ENCODE results near the gene INTS4.
"Not testable (repeated sequence)": the region's sequence is repeated elsewhere in the genome, so short reads cannot be mapped to it uniquely, and the experiment has no call there.

INTS4 gene

GRCh38 chr11:77994434-77995362 is at the start of gene INTS4:
Gene INTS4 (minus strand): TSS chr11:77994668. CDS start chr11:77994643, 25 bp downstream.
- Histone ChIP-seq H3K9ac (ENCODE audit: low read depth, low read length) (peak within 1 kb of the TSS; percentile 79), H3K4me1 (ENCODE audit: control insufficient read depth, insufficient read depth, low read length) (peaks cover 8% of the 10 kb centered on the region), H3K4me3 (ENCODE audit: low read depth, low read length) (peak within 1 kb of the TSS; percentile 99), H3K9me3 (ENCODE audit: control insufficient read depth, insufficient read depth, low read length) (no peaks in the 10 kb centered on the region), H3K27me3 (ENCODE audit: control insufficient read depth, insufficient read depth, low read length) (no peaks in the 10 kb centered on the region), H3K27ac (ENCODE audit: low read depth, low read length) (peak within 1 kb of the TSS; percentile 81), H3K36me3 (ENCODE audit: control insufficient read depth, insufficient read depth, low read length) (peaks cover 17% of the 10 kb centered on the region)

GRCh38 chr11:78041843-78042440 is 47.5 kb upstream of the INTS4 start:
- no peak overlapping the region for H3K9ac ChIP-seq (ENCODE audit: low read depth, low read length)
- H3K4me3 ChIP-seq (ENCODE audit: low read depth, low read length): no peak overlapping the region
- H3K27me3 ChIP-seq (ENCODE audit: control insufficient read depth, insufficient read depth, low read length): peaks cover 3% of the 10 kb centered on the region; the same call in 1 of the 2 replicates
- no peaks in the 10 kb centered on the region for H3K36me3 ChIP-seq (ENCODE audit: control insufficient read depth, insufficient read depth, low read length)
- H3K9me3 ChIP-seq (ENCODE audit: control insufficient read depth, insufficient read depth, low read length): no peaks in the 10 kb centered on the region
- H3K27ac ChIP-seq (ENCODE audit: low read depth, low read length): no peak overlapping the region
- H3K4me1 ChIP-seq (ENCODE audit: control insufficient read depth, insufficient read depth, low read length): peaks cover 10% of the 10 kb centered on the region; the same call in 1 of the 2 replicates

GRCh38 chr11:78041380-78041719 is 46.9 kb upstream of the INTS4 start:
- H3K4me1 ChIP-seq (ENCODE audit: control insufficient read depth, insufficient read depth, low read length): peaks cover 10% of the 10 kb centered on the region; the same call in 1 of the 2 replicates
- H3K27me3 ChIP-seq (ENCODE audit: control insufficient read depth, insufficient read depth, low read length); H3K9ac ChIP-seq (ENCODE audit: low read depth, low read length); H3K36me3 ChIP-seq (ENCODE audit: control insufficient read depth, insufficient read depth, low read length); H3K4me3 ChIP-seq (ENCODE audit: low read depth, low read length); H3K27ac ChIP-seq (ENCODE audit: low read depth, low read length); H3K9me3 ChIP-seq (ENCODE audit: control insufficient read depth, insufficient read depth, low read length): not testable (repeated sequence)

- Histone ChIP-seq H3K4me1 (ENCODE audit: control insufficient read depth, insufficient read depth, low read length) (peaks cover 8% of the 10 kb centered on the region; the same call in 1 of the 2 replicates), H3K9me3 (ENCODE audit: control insufficient read depth, insufficient read depth, low read length) (no peaks in the 10 kb centered on the region), H3K27ac (ENCODE audit: low read depth, low read length) (no peak overlapping the region), H3K27me3 (ENCODE audit: control insufficient read depth, insufficient read depth, low read length) (peaks cover 3% of the 10 kb centered on the region; the same call in 1 of the 2 replicates), H3K4me3 (ENCODE audit: low read depth, low read length) (no peak overlapping the region), H3K9ac (ENCODE audit: low read depth, low read length) (no peak overlapping the region), H3K36me3 (ENCODE audit: control insufficient read depth, insufficient read depth, low read length) (no peaks in the 10 kb centered on the region)
Measured at GRCh38 chr11:78040691-78041379, 46.4 kb upstream of the INTS4 start.

GRCh38 chr11:78039919-78040671 is 45.6 kb upstream of the INTS4 start:
- peaks cover 7% of the 10 kb centered on the region; the same call in 1 of the 2 replicates for H3K4me1 ChIP-seq (ENCODE audit: control insufficient read depth, insufficient read depth, low read length)
- H3K36me3 ChIP-seq (ENCODE audit: control insufficient read depth, insufficient read depth, low read length): no peaks in the 10 kb centered on the region
- H3K9me3 ChIP-seq (ENCODE audit: control insufficient read depth, insufficient read depth, low read length): no peaks in the 10 kb centered on the region
- no peak overlapping the region for H3K4me3 ChIP-seq (ENCODE audit: low read depth, low read length)
- no peak overlapping the region for H3K27ac ChIP-seq (ENCODE audit: low read depth, low read length)
- H3K9ac ChIP-seq (ENCODE audit: low read depth, low read length): no peak overlapping the region
- no peaks in the 10 kb centered on the region for H3K27me3 ChIP-seq (ENCODE audit: control insufficient read depth, insufficient read depth, low read length)

- Histone ChIP-seq H3K9ac (ENCODE audit: low read depth, low read length) (no peak overlapping the region), H3K4me3 (ENCODE audit: low read depth, low read length) (no peak overlapping the region), H3K9me3 (ENCODE audit: control insufficient read depth, insufficient read depth, low read length) (no peaks in the 10 kb centered on the region), H3K36me3 (ENCODE audit: control insufficient read depth, insufficient read depth, low read length) (no peaks in the 10 kb centered on the region), H3K4me1 (ENCODE audit: control insufficient read depth, insufficient read depth, low read length) (peaks cover 7% of the 10 kb centered on the region; the same call in 1 of the 2 replicates), H3K27ac (ENCODE audit: low read depth, low read length) (no peak overlapping the region), H3K27me3 (ENCODE audit: control insufficient read depth, insufficient read depth, low read length) (no peaks in the 10 kb centered on the region)
Measured at GRCh38 chr11:78039391-78039918, 45.0 kb upstream of the INTS4 start.

GRCh38 chr11:78038697-78039313 is 44.3 kb upstream of the INTS4 start:
- Histone ChIP-seq H3K4me1 (ENCODE audit: control insufficient read depth, insufficient read depth, low read length) (peaks cover 7% of the 10 kb centered on the region; the same call in 1 of the 2 replicates), H3K4me3 (ENCODE audit: low read depth, low read length) (no peak overlapping the region), H3K36me3 (ENCODE audit: control insufficient read depth, insufficient read depth, low read length) (no peaks in the 10 kb centered on the region), H3K27me3 (ENCODE audit: control insufficient read depth, insufficient read depth, low read length) (no peaks in the 10 kb centered on the region), H3K27ac (ENCODE audit: low read depth, low read length) (no peak overlapping the region), H3K9ac (ENCODE audit: low read depth, low read length) (no peak overlapping the region), H3K9me3 (ENCODE audit: control insufficient read depth, insufficient read depth, low read length) (no peaks in the 10 kb centered on the region)

- Histone ChIP-seq H3K4me3 (ENCODE audit: low read depth, low read length) (no peak overlapping the region), H3K9ac (ENCODE audit: low read depth, low read length) (no peak overlapping the region), H3K4me1 (ENCODE audit: control insufficient read depth, insufficient read depth, low read length) (peaks cover 7% of the 10 kb centered on the region; the same call in 1 of the 2 replicates), H3K27me3 (ENCODE audit: control insufficient read depth, insufficient read depth, low read length) (no peaks in the 10 kb centered on the region), H3K27ac (ENCODE audit: low read depth, low read length) (no peak overlapping the region), H3K36me3 (ENCODE audit: control insufficient read depth, insufficient read depth, low read length) (no peaks in the 10 kb centered on the region), H3K9me3 (ENCODE audit: control insufficient read depth, insufficient read depth, low read length) (no peaks in the 10 kb centered on the region)
Measured at GRCh38 chr11:78037825-78038620, 43.6 kb upstream of the INTS4 start.

GRCh38 chr11:78037056-78037455 is 42.6 kb upstream of the INTS4 start:
- H3K4me3 ChIP-seq (ENCODE audit: low read depth, low read length): no peak overlapping the region
- H3K9ac ChIP-seq (ENCODE audit: low read depth, low read length): no peak overlapping the region
- peaks cover 7% of the 10 kb centered on the region; the same call in 1 of the 2 replicates for H3K4me1 ChIP-seq (ENCODE audit: control insufficient read depth, insufficient read depth, low read length)
- H3K36me3 ChIP-seq (ENCODE audit: control insufficient read depth, insufficient read depth, low read length): no peaks in the 10 kb centered on the region
- no peak overlapping the region for H3K27ac ChIP-seq (ENCODE audit: low read depth, low read length)
- H3K27me3 ChIP-seq (ENCODE audit: control insufficient read depth, insufficient read depth, low read length): no peaks in the 10 kb centered on the region
- no peaks in the 10 kb centered on the region for H3K9me3 ChIP-seq (ENCODE audit: control insufficient read depth, insufficient read depth, low read length)
